ENCODE measurements around the gene RC3H1. TPM values are rescaled to one million over a fixed set of nuclear protein-coding genes. Genes with fewer than 3 reads are reported as not detected.
A peak's percentile ranks its signal among the peaks of the same experiment; 100 is the strongest.
"Not testable (repeated sequence)": the region's sequence is repeated elsewhere in the genome, so short reads cannot be mapped to it uniquely, and the experiment has no call there.

The RC3H1 gene
- polyA plus RNA-seq, 3 donors from 2014 or later, result 3.9 to 10.4 (median 5.7) TPM

DNA sequence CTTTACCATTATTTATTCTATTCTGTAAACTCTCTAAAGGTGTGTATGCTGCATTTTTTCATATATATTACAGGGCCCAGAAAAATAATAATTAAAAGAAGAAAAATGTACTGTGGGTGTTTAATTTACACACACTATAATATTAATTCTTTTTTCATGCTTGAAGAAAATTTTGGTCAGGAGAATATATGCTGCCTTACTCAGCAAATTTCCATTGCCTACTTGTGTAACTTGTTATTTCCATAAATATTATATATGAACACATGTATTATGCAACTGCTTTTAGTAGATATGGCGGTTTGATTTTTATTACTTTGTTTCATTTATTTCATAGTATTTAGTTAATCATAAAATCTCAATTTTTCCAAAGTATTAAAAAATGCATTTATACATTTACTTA lies 58.7 kb downstream of the RC3H1 start:
- Mint-ChIP-seq H3K36me3 (peaks cover 18 to 41% (median 22%) of the 10 kb centered on the region in 3 donors), H3K9me3 (no peaks in the 10 kb centered on the region), H3K27ac (no peak overlapping the region), H3K4me1 (peaks cover 0 to 12% of the 10 kb centered on the region in 2 donors), H3K4me3 (no peak overlapping the region), H3K27me3 (ENCODE audit: low read depth in 3 of 3) (no peaks in the 10 kb centered on the region)
- no peak for DNase-seq

- no peak overlapping the region for H3K4me3 Mint-ChIP-seq
- H3K9me3 Mint-ChIP-seq, result no peaks in the 10 kb centered on the region
- peak overlapping the region in 5 of 6 donors; percentile 20 to 60 (median 44) for H3K27ac Mint-ChIP-seq
- no peak for DNase-seq
- H3K4me1 Mint-ChIP-seq, result peaks cover 0 to 12% of the 10 kb centered on the region in 2 donors
- H3K27me3 Mint-ChIP-seq (ENCODE audit: low read depth in 3 of 3), result peaks cover 0 to 2% (median 0%) of the 10 kb centered on the region in 3 donors
- H3K36me3 Mint-ChIP-seq, result peaks cover 11 to 31% (median 19%) of the 10 kb centered on the region in 3 donors
These were observed 61.5 kb downstream of the RC3H1 start for GRCh38 chr1:173960625-173961024.

- peak overlapping the region in 4 of 6 donors; percentile 21 to 91 (median 54) for H3K27ac Mint-ChIP-seq
- peaks cover 11 to 17% (median 12%) of the 10 kb centered on the region in 3 donors for H3K36me3 Mint-ChIP-seq
These were observed 68.0 kb downstream of the RC3H1 start for GRCh38 chr1:173954179-173954578.

GRCh38 chr1:173948594-173948993 lies 73.6 kb downstream of the RC3H1 start:
- Mint-ChIP-seq H3K9me3 (no peaks in the 10 kb centered on the region), H3K4me3 (no peak overlapping the region), H3K4me1 (peaks cover 0 to 13% of the 10 kb centered on the region in 2 donors), H3K27me3 (ENCODE audit: low read depth in 3 of 3) (peaks cover 0 to 3% (median 0%) of the 10 kb centered on the region in 3 donors), H3K36me3 (peaks cover 18 to 23% (median 20%) of the 10 kb centered on the region in 3 donors), H3K27ac (peak overlapping the region in 1 of 6 donors; percentile 62)
- DNase-seq, result no peak

More at GRCh38 chr1:173954179-173954578, 68.0 kb downstream of the RC3H1 start:
- Mint-ChIP-seq H3K4me1 (peaks cover 4 to 20% of the 10 kb centered on the region in 2 donors), H3K4me3 (no peak overlapping the region), H3K9me3 (no peaks in the 10 kb centered on the region), H3K27me3 (ENCODE audit: low read depth in 3 of 3) (peaks cover 0 to 3% (median 2%) of the 10 kb centered on the region in 3 donors)
- no peak for DNase-seq

GRCh38 chr1:173946380-173946921 lies 75.7 kb downstream of the RC3H1 start:
- H3K4me3 Mint-ChIP-seq, result no peak overlapping the region
- H3K9me3 Mint-ChIP-seq, result no peaks in the 10 kb centered on the region
- H3K4me1 Mint-ChIP-seq, result no peaks in the 10 kb centered on the region
- H3K36me3 Mint-ChIP-seq, result peaks cover 19 to 34% (median 26%) of the 10 kb centered on the region in 3 donors
- DNase-seq, result no peak
- H3K27ac Mint-ChIP-seq, result peak overlapping the region in 3 of 6 donors; percentile 17 to 80 (median 17)
- H3K27me3 Mint-ChIP-seq (ENCODE audit: low read depth in 3 of 3), result no peaks in the 10 kb centered on the region

DNA sequence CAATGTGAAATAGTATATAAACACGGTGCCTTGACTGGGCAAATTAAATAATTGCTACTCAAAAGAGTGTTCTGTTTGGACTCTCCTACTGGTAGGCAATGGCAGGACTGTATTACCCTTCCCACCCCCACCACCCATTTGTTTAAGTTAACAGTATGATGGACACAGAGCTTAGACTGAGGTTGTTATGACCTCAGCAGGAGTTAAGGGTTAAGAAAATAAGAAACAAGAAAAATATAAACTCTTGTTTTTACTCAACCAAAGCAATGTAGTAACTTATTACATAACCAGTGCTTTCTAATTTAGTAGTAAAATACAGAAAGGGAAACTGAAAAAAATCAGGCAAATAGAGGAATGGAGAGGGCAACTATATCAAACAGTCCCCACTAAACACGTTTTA lies 85.1 kb downstream of the RC3H1 start:
- no peak for DNase-seq
- no peak overlapping the region for H3K27ac Mint-ChIP-seq
- no peaks in the 10 kb centered on the region for H3K4me1 Mint-ChIP-seq
- peaks cover 4 to 29% (median 20%) of the 10 kb centered on the region in 3 donors for H3K36me3 Mint-ChIP-seq
- H3K4me3 Mint-ChIP-seq, result no peak overlapping the region
- no peaks in the 10 kb centered on the region for H3K9me3 Mint-ChIP-seq
- no peaks in the 10 kb centered on the region for H3K27me3 Mint-ChIP-seq (ENCODE audit: low read depth in 3 of 3)

DNA sequence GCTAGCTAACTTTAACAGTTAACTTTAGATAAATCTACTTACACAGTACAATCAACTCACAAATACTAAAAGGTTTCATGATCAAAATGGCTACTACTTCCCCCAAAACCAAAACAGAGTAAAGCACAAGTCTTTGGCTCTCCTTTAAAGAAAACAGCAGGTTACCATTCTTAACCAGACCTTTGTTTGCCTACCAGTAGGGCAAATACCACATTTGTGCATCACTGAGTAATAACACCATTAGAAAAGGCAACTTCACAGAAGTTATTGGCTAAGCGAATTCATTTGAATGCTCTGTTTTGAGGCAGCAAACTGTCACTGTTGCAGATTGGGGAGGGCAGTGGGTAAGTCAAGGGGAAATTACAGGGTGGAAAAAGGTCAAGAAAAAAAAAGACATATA lies 87.7 kb downstream of the RC3H1 start:
- Mint-ChIP-seq H3K4me3 (no peak overlapping the region), H3K27ac (peak overlapping the region in 3 of 6 donors; percentile 9 to 29 (median 12)), H3K9me3 (no peaks in the 10 kb centered on the region), H3K4me1 (no peaks in the 10 kb centered on the region), H3K36me3 (peaks cover 3 to 23% (median 11%) of the 10 kb centered on the region in 3 donors), H3K27me3 (ENCODE audit: low read depth in 3 of 3) (no peaks in the 10 kb centered on the region)
- no peak for DNase-seq

- H3K9me3 Mint-ChIP-seq; H3K4me1 Mint-ChIP-seq; H3K4me3 Mint-ChIP-seq; H3K27ac Mint-ChIP-seq; H3K36me3 Mint-ChIP-seq; DNase-seq; H3K27me3 Mint-ChIP-seq (ENCODE audit: low read depth in 3 of 3): not testable (repeated sequence)
These were observed 91.6 kb downstream of the RC3H1 start for GRCh38 chr1:173930541-173930940.

DNA sequence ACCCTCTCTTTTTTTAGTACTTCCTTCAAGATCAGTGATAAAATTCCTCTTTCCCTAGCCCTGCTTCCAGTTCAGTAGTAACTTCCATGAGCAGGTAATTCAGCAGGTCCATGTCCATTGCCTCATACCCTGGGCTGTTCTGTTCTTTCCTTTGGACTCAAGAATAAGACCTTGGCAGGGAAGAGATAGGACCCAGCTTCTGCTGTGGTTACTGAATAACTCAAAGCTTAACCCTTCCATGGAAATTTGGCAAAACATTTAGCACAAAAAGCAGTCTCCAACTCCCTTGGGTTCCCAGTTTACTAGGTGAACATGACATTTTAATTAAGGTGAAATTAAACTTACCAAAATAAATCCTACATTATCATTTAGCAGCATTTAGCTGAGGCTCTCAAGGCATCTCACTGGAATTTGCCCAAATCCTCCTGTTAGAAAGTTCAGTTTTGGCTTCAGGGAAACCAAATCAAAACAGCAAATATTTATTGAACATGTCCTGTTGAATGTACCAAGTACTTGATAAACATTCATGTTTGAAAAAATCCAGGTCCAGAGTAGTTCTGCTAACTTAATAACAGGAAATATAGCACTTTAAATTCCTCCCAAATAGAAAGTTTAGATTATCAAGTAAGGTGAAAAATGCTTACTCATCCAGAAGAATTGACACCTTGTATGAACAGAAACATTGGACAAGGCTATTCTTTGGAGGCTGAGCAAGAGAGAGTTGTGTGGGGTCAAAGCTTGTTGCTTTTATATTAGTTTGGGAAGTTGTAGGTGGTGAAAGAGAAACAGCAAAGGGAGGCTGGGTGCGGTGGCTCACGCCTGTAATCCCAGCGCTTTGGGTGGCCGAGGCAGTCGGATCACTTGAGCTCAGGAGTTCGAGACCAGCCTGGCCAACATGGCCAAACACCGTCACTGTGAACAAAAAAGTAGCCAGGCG lies 96.6 kb downstream of the RC3H1 start:
- H3K4me1 Mint-ChIP-seq, result no peaks in the 10 kb centered on the region
- peaks cover 0 to 2% (median 0%) of the 10 kb centered on the region in 3 donors for H3K27me3 Mint-ChIP-seq (ENCODE audit: low read depth in 3 of 3)
- no peak for DNase-seq
- peak overlapping the region in 2 of 6 donors; percentile 29 to 45 for H3K27ac Mint-ChIP-seq
- H3K9me3 Mint-ChIP-seq, result no peaks in the 10 kb centered on the region
- no peak overlapping the region for H3K4me3 Mint-ChIP-seq
- H3K36me3 Mint-ChIP-seq, result peaks cover 0 to 3% (median 3%) of the 10 kb centered on the region in 3 donors

- no peak for DNase-seq
- peaks cover 0 to 4% (median 0%) of the 10 kb centered on the region in 3 donors for H3K36me3 Mint-ChIP-seq
- H3K9me3 Mint-ChIP-seq, result no peaks in the 10 kb centered on the region
- peaks cover 0 to 1% (median 0%) of the 10 kb centered on the region in 3 donors for H3K27me3 Mint-ChIP-seq (ENCODE audit: low read depth in 3 of 3)
- no peaks in the 10 kb centered on the region for H3K4me1 Mint-ChIP-seq
- H3K4me3 Mint-ChIP-seq, result no peak overlapping the region
- H3K27ac Mint-ChIP-seq, result no peak overlapping the region
These were observed 101.3 kb downstream of the RC3H1 start for GRCh38 chr1:173920861-173921260.

DNA sequence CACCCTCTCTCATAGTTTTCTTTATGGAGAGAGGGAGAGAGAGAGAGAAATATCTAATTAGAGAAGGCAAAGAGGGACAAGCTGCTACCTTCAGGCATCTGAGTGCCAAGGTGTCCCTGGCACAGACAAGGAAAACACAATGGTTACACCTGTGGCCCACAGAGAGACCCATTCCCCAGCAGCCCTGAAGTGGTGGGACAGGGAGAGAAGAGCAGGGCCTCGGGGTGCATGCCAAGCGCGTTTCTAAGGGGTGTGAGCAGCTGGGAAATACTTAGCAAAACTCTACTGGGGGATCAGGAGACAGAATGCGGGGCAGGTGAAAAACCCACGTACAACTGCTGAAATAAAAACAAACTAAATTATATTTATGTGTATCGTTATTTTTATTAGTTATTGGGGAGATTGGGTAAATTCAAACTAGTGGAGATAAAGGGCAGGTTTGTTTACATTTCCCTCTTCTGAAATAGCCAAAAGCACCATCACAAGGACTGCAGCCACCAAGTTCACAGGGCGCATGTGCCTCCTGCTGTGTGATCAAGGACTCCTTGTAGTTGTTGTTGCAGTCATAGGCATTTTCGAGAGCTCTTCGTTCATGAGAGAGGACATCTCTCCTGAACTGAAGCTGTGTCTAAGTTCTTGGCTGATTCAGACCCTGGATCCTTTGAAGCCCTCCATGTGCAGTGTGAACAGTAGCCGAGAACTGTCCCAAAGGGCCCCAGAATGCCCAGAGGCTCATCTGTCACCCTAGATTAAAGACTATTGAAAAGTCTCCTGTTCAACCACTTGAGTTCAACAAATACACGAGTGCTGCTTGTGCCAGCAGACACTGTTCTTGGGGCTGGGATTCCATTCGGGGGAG lies 104.3 kb downstream of the RC3H1 start:
- Mint-ChIP-seq H3K27me3 (ENCODE audit: low read depth in 3 of 3) (no peaks in the 10 kb centered on the region), H3K4me3 (no peak overlapping the region), H3K36me3 (peaks cover 0 to 4% (median 2%) of the 10 kb centered on the region in 3 donors), H3K9me3 (no peaks in the 10 kb centered on the region), H3K27ac (no peak overlapping the region), H3K4me1 (no peaks in the 10 kb centered on the region)
- no peak for DNase-seq

- H3K4me1 Mint-ChIP-seq, result no peaks in the 10 kb centered on the region
- H3K27ac Mint-ChIP-seq, result peak within 1 kb of the TSS in 2 of 6 donors; percentile 20 to 36
- no peak for DNase-seq
- no peaks in the 10 kb centered on the region for H3K9me3 Mint-ChIP-seq
- H3K36me3 Mint-ChIP-seq, result peaks cover under 1 to 6% (median 4%) of the 10 kb centered on the region in 3 donors
- no peak within 1 kb of the TSS for H3K4me3 Mint-ChIP-seq
- no peaks in the 10 kb centered on the region for H3K27me3 Mint-ChIP-seq (ENCODE audit: low read depth in 3 of 3)
These were observed 105.0 kb downstream of the RC3H1 start, which contains the start of gene SERPINC1 for GRCh38 chr1:173917149-173917548. SERPINC1 (minus strand) TSS chr1:173917327; CDS start chr1:173917259, 68 bp downstream.

DNA sequence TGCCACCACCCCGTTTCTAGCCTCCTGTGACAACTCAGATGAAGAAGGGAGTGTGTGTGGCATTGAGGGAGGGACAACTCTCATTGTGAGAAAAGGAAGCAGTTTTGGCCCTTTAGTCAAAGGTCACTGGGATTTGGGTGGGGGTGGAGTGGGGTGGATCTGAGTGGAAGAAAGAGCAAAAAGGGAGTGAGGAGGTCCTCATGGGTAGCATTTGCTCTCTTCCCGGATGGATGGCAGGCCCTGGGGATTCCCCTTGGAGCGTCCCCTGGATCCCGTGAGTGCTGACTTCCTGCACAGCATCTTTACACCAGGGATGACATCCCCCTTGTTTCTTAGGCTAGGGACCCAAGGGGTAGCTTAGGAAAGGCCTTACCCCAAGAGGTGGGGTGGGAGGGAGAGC lies 105.5 kb downstream of the RC3H1 start:
- H3K4me1 Mint-ChIP-seq, result no peaks in the 10 kb centered on the region
- no peak for DNase-seq
- H3K4me3 Mint-ChIP-seq, result no peak overlapping the region
- peaks cover 4 to 9% (median 5%) of the 10 kb centered on the region in 3 donors for H3K36me3 Mint-ChIP-seq
- no peaks in the 10 kb centered on the region for H3K9me3 Mint-ChIP-seq
- H3K27me3 Mint-ChIP-seq (ENCODE audit: low read depth in 3 of 3), result no peaks in the 10 kb centered on the region
- H3K27ac Mint-ChIP-seq, result no peak overlapping the region
